DMS114 treated with DMSO at 0.1 percent for 48 hours (cell line): ENCODE results near the gene CCL19.
"Not testable (repeated sequence)": the region's sequence is repeated elsewhere in the genome, so short reads cannot be mapped to it uniquely, and the experiment has no call there.

Source experiments
- DNase-seq: peaks from one replicate; lab custom pipeline; 2025; ENCODE audit not compliant: unreplicated experiment; lab: John Stamatoyannopoulos, UW

The CCL19 gene

DNA sequence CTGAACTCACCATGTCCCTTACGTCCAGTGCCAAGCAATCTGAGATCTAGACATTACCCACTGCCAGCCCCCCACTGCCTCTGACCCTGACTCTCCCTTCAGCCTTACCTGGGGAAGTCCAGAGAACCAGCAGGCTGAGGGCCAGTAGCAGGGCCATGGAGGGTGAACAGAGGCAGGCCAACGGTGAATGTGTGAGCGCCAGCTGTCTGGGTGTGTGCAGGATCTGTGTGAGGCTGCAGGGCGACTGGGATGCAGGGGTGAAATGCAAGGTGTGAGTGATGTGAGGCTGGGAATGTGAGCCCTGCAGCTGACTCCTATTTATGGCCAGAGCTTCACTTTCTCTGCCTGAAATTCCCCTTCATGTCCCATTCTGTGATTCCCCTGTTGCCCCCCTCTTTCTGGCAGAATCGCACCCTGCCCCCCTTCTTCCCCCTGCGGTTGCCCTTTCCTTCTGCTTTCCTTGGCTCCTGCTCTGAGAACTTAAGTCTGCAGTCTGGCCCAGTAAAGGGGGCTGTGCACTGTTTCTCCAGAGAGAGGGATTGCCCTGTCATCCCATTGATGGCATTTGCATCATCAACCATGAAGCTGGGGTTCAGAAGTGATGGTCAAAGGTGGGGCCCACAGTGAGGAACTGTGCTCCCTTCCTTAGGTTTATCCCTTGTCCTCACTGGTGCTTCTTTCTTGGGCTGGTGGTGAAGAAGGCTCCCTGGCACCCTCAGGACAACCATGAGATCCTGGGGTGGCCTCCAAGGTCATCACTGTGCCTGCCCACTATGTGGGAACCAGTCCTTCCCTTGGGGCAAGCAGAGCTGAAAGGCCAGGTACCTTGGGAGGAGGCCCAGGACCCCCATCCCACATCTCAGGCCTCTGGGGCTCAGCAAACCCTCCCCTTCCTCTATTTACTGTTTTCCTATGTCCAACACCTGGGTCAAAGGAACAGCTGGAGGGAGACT, at the start of gene CCL19:
TSS of gene CCL19 (minus strand) at position 294 of the 953 bp plus-strand sequence. CDS start at position 157, 137 bp downstream.
- no peak for DNase-seq

- DNase-seq = not testable (repeated sequence)
Observed at GRCh38 chr9:34740176-34740575, 49.1 kb upstream of the CCL19 start.

DNA sequence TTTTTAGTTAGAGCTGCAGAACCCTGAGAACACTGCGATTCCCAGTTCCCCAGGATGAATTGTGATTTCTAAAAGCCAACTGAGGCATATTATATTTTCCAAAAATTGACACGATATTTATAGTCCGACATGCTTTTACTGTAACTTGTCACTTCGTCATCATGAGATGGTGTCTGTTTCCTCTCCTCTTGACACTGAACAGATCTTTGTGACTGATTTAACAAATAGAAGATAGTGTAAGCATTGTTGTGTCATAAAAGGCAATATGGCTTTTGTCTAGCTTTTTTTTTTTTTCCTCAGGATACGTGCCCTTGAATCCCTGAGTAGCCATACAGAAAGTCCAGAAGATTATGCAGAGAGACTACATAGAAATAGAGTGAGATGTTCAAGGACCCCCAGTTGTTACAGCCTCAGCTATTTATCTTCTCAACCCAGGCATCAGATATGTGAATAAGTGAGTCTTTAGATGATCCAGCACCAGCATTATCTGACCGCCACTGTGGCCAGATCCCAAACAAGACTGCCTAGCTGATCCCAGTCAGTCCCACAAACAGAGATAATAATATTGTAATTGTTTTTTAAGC, 46.7 kb upstream of the CCL19 start:
- DNase-seq = no peak

GRCh38 chr9:34734720-34735119, 43.6 kb upstream of the CCL19 start:
- no peak for DNase-seq

DNA sequence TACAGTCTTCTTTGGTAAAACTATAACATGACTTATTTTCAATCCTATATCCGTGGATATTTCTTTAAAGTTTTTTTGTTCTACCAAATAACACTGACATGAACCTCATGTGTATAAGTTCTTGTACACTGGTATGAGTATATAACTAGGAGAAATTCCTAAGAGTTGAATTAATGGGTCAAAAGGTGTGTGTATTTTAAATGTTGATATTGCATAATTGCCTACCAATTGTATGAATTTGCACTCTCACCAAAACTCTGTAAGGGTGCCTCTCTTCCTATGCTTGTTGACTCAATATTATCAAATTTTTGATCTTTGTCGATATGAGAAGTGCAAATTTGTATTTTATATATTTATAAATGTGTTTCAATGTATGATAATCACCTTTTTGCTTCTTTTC, 41.8 kb upstream of the CCL19 start:
- DNase-seq = no peak

GRCh38 chr9:34732478-34732877, 41.4 kb upstream of the CCL19 start:
- no peak for DNase-seq

GRCh38 chr9:34723141-34723540, 32.1 kb upstream of the CCL19 start:
- DNase-seq = no peak

DNA sequence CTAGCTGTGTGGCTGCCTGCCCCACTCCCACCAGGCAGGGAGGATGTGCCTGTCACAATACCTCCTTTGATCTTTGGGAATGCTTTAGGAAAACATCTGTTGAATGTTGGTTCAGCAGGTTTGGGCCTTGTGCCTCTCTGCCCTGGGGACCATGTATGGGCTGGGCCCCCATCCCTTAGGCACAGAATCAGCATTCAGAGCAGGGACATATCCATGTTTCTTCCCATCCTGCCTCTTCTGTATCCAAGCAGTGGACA, 28.6 kb upstream of the CCL19 start:
- DNase-seq = not testable (repeated sequence)

GRCh38 chr9:34719021-34719768, 28.1 kb upstream of the CCL19 start:
- no peak for DNase-seq

GRCh38 chr9:34717996-34718614, 27.0 kb upstream of the CCL19 start:
- no peak for DNase-seq

DNA sequence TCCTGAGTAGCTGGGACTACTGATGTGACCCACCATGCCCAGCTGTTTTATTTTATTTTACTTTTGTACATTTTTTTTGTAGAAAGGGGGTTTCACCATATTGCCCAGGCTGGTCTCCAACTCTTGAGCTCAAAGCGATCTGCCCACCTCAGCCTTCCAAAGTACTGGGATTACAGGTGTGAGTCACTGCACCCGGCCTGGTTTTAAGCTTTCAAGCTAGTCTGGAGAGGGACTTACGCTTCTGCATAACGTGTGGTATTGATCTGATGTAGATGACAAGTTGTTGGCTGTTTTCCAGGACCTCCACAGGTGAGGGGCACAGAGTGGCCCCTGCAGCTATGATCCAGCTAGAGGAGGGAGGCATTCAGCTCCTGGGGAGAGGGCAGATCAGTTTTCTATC, 25.6 kb upstream of the CCL19 start:
- no peak for DNase-seq

- no peak for DNase-seq
Observed at GRCh38 chr9:34715639-34716215, 24.7 kb upstream of the CCL19 start.

DNA sequence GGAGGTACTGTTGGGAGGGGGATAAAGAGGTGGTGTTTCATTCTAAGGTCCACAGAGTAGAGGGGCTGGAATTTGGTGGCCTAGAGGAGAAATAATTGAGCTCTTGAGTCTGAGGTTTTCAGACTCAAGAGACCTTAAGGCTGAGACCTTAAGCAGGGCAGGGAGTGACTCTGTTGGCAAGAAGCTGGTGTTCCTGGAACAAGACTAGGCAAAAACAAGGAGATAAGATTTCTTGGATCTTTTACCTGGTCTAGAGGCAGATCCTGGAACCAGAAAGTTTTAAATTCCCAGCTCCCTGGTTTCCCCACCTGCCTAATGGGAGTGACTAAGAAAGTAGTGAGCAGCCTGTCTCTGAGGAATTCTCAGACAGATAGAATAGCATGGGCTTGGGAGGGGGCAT, 22.9 kb upstream of the CCL19 start:
- DNase-seq = no peak

DNA sequence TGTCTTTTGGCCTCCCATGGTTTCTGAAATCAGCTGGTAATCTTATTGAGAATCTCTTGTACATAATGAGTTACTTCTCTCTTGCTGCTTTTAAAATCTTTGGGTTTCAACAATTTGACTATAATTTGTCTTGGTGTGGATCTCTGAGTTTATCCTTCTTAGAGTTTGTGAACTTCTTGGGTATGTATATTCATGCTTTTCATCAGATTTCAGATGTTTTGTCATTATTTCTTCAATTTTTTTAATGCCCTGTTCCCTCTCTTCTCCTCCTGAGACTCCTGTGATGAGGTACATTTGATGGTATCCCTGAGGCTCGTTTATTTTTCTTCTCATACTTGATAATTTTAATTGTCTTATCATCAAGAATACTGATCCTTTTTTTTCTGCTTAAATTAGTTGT, 21.1 kb upstream of the CCL19 start:
- DNase-seq = no peak

DNA sequence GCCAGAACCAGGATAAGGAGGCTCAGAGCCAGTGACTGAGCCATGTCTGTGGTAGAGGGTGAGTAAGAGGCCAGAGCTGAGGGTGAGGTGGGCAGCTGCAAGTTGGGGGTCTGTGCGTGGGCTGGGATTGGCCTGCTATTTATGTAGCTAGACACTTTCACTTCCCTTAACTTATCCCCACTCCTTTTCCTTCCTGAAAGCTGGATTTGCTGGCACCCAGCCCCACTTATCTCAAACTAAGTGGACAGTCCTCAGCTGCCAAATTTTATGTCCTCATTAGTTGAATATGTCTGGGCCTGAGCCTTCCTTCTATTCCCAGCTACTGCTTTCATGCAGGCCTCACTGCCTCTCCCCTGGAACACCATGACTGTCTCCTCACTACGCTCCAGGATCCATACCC, 18.9 kb upstream of the CCL19 start, which contains the start of gene CCL21:
TSS of gene CCL21 (minus strand) at position 114 of the 400 bp plus-strand sequence. CDS start at position 44, 70 bp downstream.
- DNase-seq = no peak

- DNase-seq = no peak
Observed at GRCh38 chr9:34709196-34709978, 18.3 kb upstream of the CCL19 start.

GRCh38 chr9:34707130-34707529, 16.1 kb upstream of the CCL19 start:
- no peak for DNase-seq

DNA sequence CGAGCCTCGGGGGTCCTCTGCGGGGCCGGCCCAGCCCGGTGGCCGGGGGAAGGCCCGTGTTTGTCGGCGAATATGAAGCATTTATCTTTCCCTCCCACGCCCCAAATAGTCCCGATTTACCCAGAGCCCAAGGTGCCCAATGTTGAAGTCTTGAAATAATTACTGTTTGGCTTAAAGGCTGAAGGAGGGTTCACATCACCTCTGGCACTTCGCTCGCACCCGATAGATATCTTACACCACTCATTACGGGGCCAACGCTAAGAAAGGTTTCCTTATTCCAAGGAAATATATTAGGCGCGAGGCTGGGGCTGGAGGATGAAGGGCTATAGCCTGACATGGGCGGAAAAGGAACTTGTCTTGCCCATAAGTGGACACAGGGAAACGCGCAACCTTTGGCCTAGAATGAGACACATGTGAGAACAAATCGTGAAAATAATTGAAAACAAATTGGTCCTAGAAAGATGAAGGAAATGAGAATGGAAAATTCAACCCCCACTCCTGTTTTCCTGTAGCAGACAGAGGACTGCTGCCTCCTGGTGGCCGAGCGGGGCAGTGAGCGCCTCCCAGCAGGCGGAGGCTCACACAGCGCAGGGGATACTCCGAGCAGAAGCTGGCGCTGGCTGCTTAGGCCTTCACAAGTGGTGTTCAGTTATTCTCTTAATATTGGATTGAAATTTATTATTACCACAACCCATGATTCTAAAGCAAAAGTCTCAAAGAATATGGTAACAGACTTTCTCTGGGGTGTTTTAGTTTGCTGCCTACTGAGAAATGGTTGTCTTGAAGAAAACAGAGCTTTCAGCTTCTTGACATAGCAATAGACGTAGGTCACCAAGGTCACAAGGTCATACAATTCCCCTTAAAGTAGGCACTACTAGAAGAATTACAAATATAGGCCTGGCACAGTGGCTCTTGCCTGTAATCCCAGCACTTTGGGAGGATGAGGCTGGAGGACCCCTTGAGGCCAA, 11.0 kb upstream of the CCL19 start:
- DNase-seq = peak; percentile 21
